Measurements from ENCODE around the gene CTNNA2. TPM values are rescaled to one million over a fixed set of nuclear protein-coding genes. Genes with fewer than 3 reads are reported as not detected.

Gene CTNNA2
- total and polyA plus RNA-seq, 8 donors = 0.08 to 0.56 (median 0.17) TPM; not detected in 2

DNA sequence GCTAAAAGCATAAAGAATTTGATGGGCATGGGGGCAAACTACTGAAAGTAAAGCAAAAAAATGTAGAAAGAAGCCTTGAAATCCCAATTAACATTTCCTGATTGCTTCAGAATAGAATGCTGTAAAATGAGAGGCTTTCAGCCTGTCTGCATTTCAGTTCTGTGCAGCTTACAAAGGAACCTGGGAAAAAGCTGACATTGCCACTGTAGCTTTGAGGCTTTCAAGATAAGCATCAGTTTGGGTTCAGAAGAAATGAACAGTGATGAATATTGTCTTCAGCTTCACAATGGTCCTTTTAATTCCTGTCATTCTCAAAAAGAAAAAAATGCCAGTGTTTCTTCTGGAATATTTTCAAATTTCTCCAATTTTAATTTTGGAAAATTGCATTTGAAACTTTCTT is 549.0 kb downstream of the CTNNA2 start:
- Histone ChIP-seq H3K27ac (no peak overlapping the region), H3K9me3 (no peaks in the 10 kb centered on the region), H3K36me3 (no peaks in the 10 kb centered on the region), H3K4me1 (no peaks in the 10 kb centered on the region), H3K27me3 (no peaks in the 10 kb centered on the region), H3K4me3 (no peak overlapping the region)
- TF ChIP-seq, protein P1, sequence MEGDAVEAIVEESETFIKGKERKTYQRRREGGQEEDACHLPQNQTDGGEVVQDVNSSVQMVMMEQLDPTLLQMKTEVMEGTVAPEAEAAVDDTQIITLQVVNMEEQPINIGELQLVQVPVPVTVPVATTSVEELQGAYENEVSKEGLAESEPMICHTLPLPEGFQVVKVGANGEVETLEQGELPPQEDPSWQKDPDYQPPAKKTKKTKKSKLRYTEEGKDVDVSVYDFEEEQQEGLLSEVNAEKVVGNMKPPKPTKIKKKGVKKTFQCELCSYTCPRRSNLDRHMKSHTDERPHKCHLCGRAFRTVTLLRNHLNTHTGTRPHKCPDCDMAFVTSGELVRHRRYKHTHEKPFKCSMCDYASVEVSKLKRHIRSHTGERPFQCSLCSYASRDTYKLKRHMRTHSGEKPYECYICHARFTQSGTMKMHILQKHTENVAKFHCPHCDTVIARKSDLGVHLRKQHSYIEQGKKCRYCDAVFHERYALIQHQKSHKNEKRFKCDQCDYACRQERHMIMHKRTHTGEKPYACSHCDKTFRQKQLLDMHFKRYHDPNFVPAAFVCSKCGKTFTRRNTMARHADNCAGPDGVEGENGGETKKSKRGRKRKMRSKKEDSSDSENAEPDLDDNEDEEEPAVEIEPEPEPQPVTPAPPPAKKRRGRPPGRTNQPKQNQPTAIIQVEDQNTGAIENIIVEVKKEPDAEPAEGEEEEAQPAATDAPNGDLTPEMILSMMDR (IDR thresholded peaks at IDR 0.05) = no peak
- ATAC-seq (no peak), DNase-seq (no peak)
- intact Hi-C loops (cut with DNase I) = no loop called here

DNA sequence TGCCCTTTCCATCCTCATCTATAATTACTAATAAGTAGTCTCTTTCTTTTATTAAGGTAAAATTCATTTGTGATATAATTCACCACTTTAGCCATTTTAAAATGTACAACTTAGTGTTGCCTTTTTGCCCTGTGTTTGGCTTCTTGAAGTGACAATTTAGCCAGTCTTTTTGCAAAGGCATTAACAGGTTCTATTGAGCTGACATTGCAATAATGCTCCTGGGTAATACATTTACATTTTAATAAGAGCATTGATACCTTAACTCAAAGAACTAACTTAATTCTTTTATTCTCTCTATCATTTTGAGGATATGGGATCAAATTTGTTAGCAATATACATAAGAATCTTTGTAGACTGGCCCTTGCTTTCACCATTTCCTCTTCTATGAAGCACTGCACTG is 549.4 kb downstream of the CTNNA2 start:
- Histone ChIP-seq H3K4me3 (no peak overlapping the region), H3K27me3 (no peaks in the 10 kb centered on the region), H3K4me1 (no peaks in the 10 kb centered on the region), H3K27ac (no peak overlapping the region), H3K9me3 (no peaks in the 10 kb centered on the region), H3K36me3 (no peaks in the 10 kb centered on the region)
- intact Hi-C loops (cut with DNase I) = no loop called here
- ATAC-seq (no peak), DNase-seq (no peak)
- TF ChIP-seq, protein P1 (IDR thresholded peaks at IDR 0.05) = no peak

DNA sequence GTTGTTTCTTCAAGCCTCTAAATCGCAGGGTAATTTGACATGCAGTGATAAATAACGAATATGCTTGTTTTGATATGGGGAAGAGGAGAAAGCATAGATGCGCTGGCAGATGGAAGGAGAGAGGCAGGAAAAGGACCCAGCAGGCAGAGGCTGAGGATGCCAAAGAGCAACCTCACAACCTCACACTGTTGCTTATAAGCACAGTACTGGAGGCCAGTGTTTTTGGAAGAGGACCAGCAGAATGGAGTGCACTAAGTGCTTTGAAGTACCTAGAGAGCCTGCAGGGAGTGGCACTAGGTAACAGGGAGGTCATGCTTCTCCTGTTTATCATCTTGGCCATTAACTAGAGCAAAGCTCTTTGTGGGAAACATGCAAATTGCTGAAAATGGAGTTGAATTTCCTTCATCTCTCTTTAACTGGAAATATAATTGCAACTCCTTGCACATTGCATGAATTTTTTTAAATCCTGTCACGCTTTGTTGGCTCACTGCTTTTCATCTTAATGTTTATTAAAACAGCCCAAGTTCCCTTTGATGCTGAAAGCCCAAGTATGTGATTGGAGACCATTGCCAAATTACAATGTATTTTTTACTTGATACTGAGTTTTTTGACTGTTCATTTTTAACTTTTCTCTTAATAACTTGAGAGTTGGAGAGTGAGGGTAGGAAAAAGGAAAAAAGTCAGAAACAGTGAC is 555.3 kb downstream of the CTNNA2 start:
- intact Hi-C loops (cut with DNase I) = no loop called here
- peak overlapping the region in 1 of 2 donors; percentile 18 for H3K27ac ChIP-seq
- peak; percentile 99 for ATAC-seq

GRCh38 chr2:80070587-80070986 is 557.7 kb downstream of the CTNNA2 start:
- Histone ChIP-seq H3K36me3 (no peaks in the 10 kb centered on the region), H3K4me3 (no peak overlapping the region), H3K27ac (no peak overlapping the region), H3K27me3 (no peaks in the 10 kb centered on the region), H3K9me3 (no peaks in the 10 kb centered on the region), H3K4me1 (no peaks in the 10 kb centered on the region)
- DNase-seq (no peak), ATAC-seq (no peak)
- intact Hi-C loops (cut with DNase I) = loop anchor here in 1 of 2 donors (5.0 kb wide), 1 partner anchor 167 kb away; no protein-coding TSS in a partner anchor
- TF ChIP-seq, protein P1 (IDR thresholded peaks at IDR 0.05) = no peak

More for the DNA sequence above, 555.3 kb downstream of the CTNNA2 start:
- peak in 3 of 4 donors; percentile 38 to 66 (median 64) for DNase-seq
- Histone ChIP-seq H3K36me3 (no peaks in the 10 kb centered on the region), H3K27me3 (no peaks in the 10 kb centered on the region), H3K4me1 (no peaks in the 10 kb centered on the region), H3K4me3 (no peak overlapping the region), H3K9me3 (no peaks in the 10 kb centered on the region)
- TF ChIP-seq, protein P1 (IDR thresholded peaks at IDR 0.05) = no peak

- Histone ChIP-seq H3K27ac (no peak overlapping the region), H3K4me3 (no peak overlapping the region), H3K9me3 (no peaks in the 10 kb centered on the region), H3K27me3 (no peaks in the 10 kb centered on the region), H3K36me3 (no peaks in the 10 kb centered on the region), H3K4me1 (no peaks in the 10 kb centered on the region)
- DNase-seq (no peak), ATAC-seq (no peak)
- TF ChIP-seq, protein P1 (IDR thresholded peaks at IDR 0.05) = no peak
- intact Hi-C loops (cut with DNase I) = loop anchor here in 1 of 2 donors (5.0 kb wide), 1 partner anchor 165 kb away; no protein-coding TSS in a partner anchor
These were observed 559.1 kb downstream of the CTNNA2 start for GRCh38 chr2:80071941-80072340.

All from left lung (tissue), 10 donors.